ENCODE results near the gene ADAMTS16. TPM values are rescaled to one million over a fixed set of nuclear protein-coding genes. Genes with fewer than 3 reads are reported as not detected.

ADAMTS16 gene
- total RNA-seq, 4 donors from 2014 or later, result 0.19 TPM; not detected in 3

GRCh38 chr5:5103245-5103644 lies 36.9 kb upstream of the ADAMTS16 start:
- Histone ChIP-seq H3K27me3 (no peaks in the 10 kb centered on the region), H3K36me3 (no peaks in the 10 kb centered on the region), H3K27ac (no peak overlapping the region), H3K4me3 (no peak overlapping the region), H3K9me3 (no peaks in the 10 kb centered on the region), H3K4me1 (no peaks in the 10 kb centered on the region)
- WGBS, 2 donors, result 57 to 67% methylated on average over 4 of the region's 4 CpGs
- TF ChIP-seq CTCF (IDR thresholded peaks at IDR 0.05) (no peak), POLR2A (IDR thresholded peaks at IDR 0.05) (no peak)
- no peak for DNase-seq
- intact Hi-C loops (cut with DNase I), result no loop called here

DNA sequence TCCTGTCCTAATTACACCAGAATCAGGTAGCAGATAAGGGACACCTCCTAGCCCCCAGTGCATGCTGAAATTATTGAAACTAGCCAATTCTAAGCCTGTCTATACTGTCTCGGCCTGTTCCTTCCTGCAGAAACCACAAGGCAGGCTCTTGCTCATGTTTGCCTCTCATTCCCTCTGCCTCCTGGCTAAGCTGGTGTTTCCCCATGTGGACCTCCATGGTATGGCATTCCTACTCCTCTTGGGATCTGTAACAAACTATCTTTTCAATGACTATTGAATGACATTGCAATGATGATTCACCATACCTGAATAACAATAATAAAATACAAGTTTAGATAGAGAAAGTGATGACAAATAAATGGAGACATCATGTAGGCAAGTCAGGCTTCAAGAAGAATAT lies 35.6 kb upstream of the ADAMTS16 start:
- WGBS, 2 donors, result 55 to 76% methylated on average over 1 of the region's 1 CpG
- TF ChIP-seq CTCF (IDR thresholded peaks at IDR 0.05) (no peak), POLR2A (IDR thresholded peaks at IDR 0.05) (no peak)
- Histone ChIP-seq H3K27ac (no peak overlapping the region), H3K4me3 (no peak overlapping the region), H3K27me3 (no peaks in the 10 kb centered on the region), H3K4me1 (no peaks in the 10 kb centered on the region), H3K9me3 (no peaks in the 10 kb centered on the region), H3K36me3 (no peaks in the 10 kb centered on the region)
- intact Hi-C loops (cut with DNase I), result no loop called here
- no peak for DNase-seq

DNA sequence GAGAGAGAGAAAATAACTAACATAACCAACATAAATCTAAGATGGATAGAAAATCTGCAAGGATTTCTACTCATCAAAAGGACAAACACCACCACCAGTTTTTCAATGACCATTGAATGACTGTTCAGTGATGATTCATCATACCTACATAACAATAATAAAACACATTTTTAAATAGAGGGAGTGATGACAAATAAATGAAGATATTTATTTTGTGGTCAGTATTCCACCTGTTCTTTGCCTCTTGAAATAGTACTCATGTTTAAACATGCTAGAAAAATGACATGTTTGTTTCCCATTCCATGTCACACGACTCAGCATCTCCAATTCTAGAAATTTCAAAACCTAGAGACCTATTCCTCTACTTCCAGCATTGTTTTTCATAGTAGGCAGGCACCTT lies 34.6 kb upstream of the ADAMTS16 start:
- 14 to 27% methylated on average over 1 of the region's 1 CpG for WGBS, 2 donors
- H3K36me3 ChIP-seq, result no peaks in the 10 kb centered on the region
- no peaks in the 10 kb centered on the region for H3K27me3 ChIP-seq
- H3K9me3 ChIP-seq, result no peaks in the 10 kb centered on the region
- no peak for TF ChIP-seq CTCF (IDR thresholded peaks at IDR 0.05)
- TF ChIP-seq POLR2A (IDR thresholded peaks at IDR 0.05), result no peak
- intact Hi-C loops (cut with DNase I), result no loop called here
- no peaks in the 10 kb centered on the region for H3K4me1 ChIP-seq
- no peak for DNase-seq
- no peak overlapping the region for H3K27ac ChIP-seq
- no peak overlapping the region for H3K4me3 ChIP-seq

DNA sequence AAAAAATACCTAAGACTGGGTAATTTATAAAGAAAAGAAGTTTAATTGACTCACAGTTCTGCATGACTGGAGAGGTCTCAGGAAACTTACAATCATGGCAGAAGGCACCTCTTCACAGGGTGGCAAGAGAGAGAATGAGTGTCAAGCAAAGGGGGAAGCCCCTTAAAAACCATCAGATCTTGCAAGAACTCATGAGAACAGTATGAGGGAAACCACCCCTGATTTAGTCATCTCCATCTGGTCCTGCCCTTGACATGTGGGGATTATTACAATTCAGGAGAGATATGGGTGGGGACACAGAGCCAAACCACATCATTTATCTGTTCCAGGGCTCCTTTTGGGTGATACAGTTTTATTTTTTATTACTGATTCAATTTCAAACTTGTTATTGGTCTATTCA lies 23.2 kb upstream of the ADAMTS16 start:
- Histone ChIP-seq H3K27ac (no peak overlapping the region), H3K27me3 (no peaks in the 10 kb centered on the region), H3K4me3 (no peak overlapping the region), H3K9me3 (no peaks in the 10 kb centered on the region), H3K36me3 (no peaks in the 10 kb centered on the region), H3K4me1 (no peaks in the 10 kb centered on the region)
- TF ChIP-seq CTCF (IDR thresholded peaks at IDR 0.05), result no peak
- TF ChIP-seq POLR2A (IDR thresholded peaks at IDR 0.05), result no peak
- no peak for DNase-seq
- intact Hi-C loops (cut with DNase I), result no loop called here

DNA sequence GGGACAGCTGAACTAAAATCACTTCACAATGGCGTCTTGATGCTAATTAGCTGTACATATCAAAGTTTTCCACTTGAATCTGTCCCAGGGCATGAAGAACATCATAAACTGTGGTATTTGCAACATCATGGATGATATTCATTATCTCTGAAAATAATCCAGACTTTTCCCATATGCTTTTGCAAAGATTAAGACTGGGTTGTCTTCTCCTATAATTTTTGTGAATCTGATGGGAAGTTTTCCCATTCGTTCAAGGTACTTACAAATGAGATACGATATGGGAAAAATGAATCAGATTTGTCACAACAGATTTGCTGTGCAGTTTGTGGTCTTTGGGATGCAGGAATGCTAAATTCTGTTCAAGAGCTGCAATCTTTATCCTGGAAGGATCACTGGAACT lies 17.4 kb upstream of the ADAMTS16 start:
- Histone ChIP-seq H3K36me3 (no peaks in the 10 kb centered on the region), H3K9me3 (no peaks in the 10 kb centered on the region), H3K4me1 (no peaks in the 10 kb centered on the region), H3K27me3 (no peaks in the 10 kb centered on the region), H3K4me3 (no peak overlapping the region), H3K27ac (no peak overlapping the region)
- TF ChIP-seq POLR2A (IDR thresholded peaks at IDR 0.05) (no peak), CTCF (IDR thresholded peaks at IDR 0.05) (no peak)
- no peak for DNase-seq
- 70 to 81% methylated on average over 3 of the region's 3 CpGs for WGBS, 2 donors
- intact Hi-C loops (cut with DNase I), result no loop called here

All from esophagus squamous epithelium (tissue), 5 donors.